HL-60 (cell line): ENCODE data around the gene PDCD4.

ENCODE experiments used
- DNase-seq, 2 experiments: peaks; one replicate each; pipeline ENCODE4 v3.0.0-alpha.2; 2010 to 2020; ENCODE audit warnings: low read depth in 1 of 2, low spot score in 1 of 2
- H3K27ac ChIP-seq: fragments of 250-450 bp; sonication (Bioruptor Pico); replicated peaks from 2 replicates; pipeline ENCODE4 v1.5.1; 2020; ENCODE audit warnings: mild to moderate bottlenecking, moderate library complexity
- H3K27me3 ChIP-seq: fragments of 250-450 bp; sonication (Bioruptor Pico); 2 replicates; pipeline ENCODE4 v1.5.1; 2021; ENCODE audit warnings: mild to moderate bottlenecking, moderate library complexity; ENCODE audit not compliant: insufficient read depth, poor library complexity, severe bottlenecking
- H3K4me3 ChIP-seq: replicated peaks from 2 replicates; pipeline ENCODE4 v1.5.1; 2011; ENCODE audit warnings: mild to moderate bottlenecking, control low read depth, low read length; ENCODE audit not compliant: insufficient read depth
- CTCF ChIP-seq: IDR thresholded peaks from one replicate; pipeline ENCODE4 v1.5.1; 2011; ENCODE audit warnings: low read length, control low read depth, inconsistent platforms; ENCODE audit not compliant: insufficient read depth
- GABPA ChIP-seq: IDR thresholded peaks from 2 replicates; pipeline ENCODE4 v1.6.1; 2012; ENCODE audit warnings: low read depth
- POLR2AphosphoS5 ChIP-seq: IDR thresholded peaks from 2 replicates; pipeline ENCODE4 v1.6.1; 2012; ENCODE audit warnings: low read depth
- REST ChIP-seq: IDR thresholded peaks from 2 replicates; pipeline ENCODE4 v1.6.1; 2012; ENCODE audit warnings: low read depth; ENCODE audit not compliant: insufficient replicate concordance
- SPI1 ChIP-seq: IDR thresholded peaks from 2 replicates; pipeline ENCODE4 v1.6.1; 2012; ENCODE audit warnings: low read depth, mild to moderate bottlenecking, borderline replicate concordance

The PDCD4 gene

GRCh38 chr10:110861476-110861875 is 10.3 kb upstream of the PDCD4 start:
- no peak overlapping the region for H3K4me3 ChIP-seq
- peak overlapping the region; percentile 86 for H3K27ac ChIP-seq
- no peak for TF ChIP-seq SPI1
- no peak for TF ChIP-seq CTCF
- no peak for TF ChIP-seq GABPA
- TF ChIP-seq POLR2AphosphoS5, result no peak
- DNase-seq, result no peak
- H3K27me3 ChIP-seq, result no peaks in the 10 kb centered on the region

GRCh38 chr10:110861930-110862649 is 9.6 kb upstream of the PDCD4 start:
- peak; percentile 61 to 66 for DNase-seq
- Histone ChIP-seq H3K27me3 (no peaks in the 10 kb centered on the region), H3K4me3 (no peak overlapping the region), H3K27ac (peak overlapping the region; percentile 86)
- TF ChIP-seq SPI1, result no peak
- no peak for TF ChIP-seq CTCF
- no peak for TF ChIP-seq POLR2AphosphoS5
- TF ChIP-seq REST, result no peak
- no peak for TF ChIP-seq GABPA

GRCh38 chr10:110862961-110863360 is 8.8 kb upstream of the PDCD4 start:
- no peak for DNase-seq

More at GRCh38 chr10:110862961-110863360, 8.8 kb upstream of the PDCD4 start:
- no peaks in the 10 kb centered on the region for H3K27me3 ChIP-seq
- peak overlapping the region; percentile 86 for H3K27ac ChIP-seq
- no peak overlapping the region for H3K4me3 ChIP-seq
- TF ChIP-seq REST (no peak), CTCF (no peak), POLR2AphosphoS5 (no peak), SPI1 (no peak), GABPA (no peak)
